Liver (tissue), 9 donors: Measurements from ENCODE around the gene PLS3. TPM values are rescaled to one million over a fixed set of nuclear protein-coding genes. Genes with fewer than 3 reads are reported as not detected.

Experiments used
- DNase-seq: peaks from one replicate; pipeline ENCODE4 v3.0.0-alpha.2; 2017; ENCODE audit warnings: low spot score
- H3K27ac ChIP-seq, 2 donors: one replicate each; pipeline ENCODE4 v1.7.0; 2013; ENCODE audit warnings: inconsistent platforms in 2 of 2, low read length in 2 of 2, control low read depth in 1 of 2, low read depth in 1 of 2, mild to moderate bottlenecking in 1 of 2
- H3K27me3 ChIP-seq, 4 donors: one replicate each; pipeline versions ENCODE4 v1.6.1 to v1.7.0; 2013; ENCODE audit warnings: low read length in 3 of 4, inconsistent platforms in 1 of 4, mild to moderate bottlenecking in 1 of 4, moderate library complexity in 1 of 4; ENCODE audit not compliant: control insufficient read depth in 4 of 4, insufficient read depth in 4 of 4
- H3K36me3 ChIP-seq, 4 donors: one replicate each; pipeline versions ENCODE4 v1.6.1 to v1.7.0; 2013; ENCODE audit warnings: low read length in 3 of 4, mild to moderate bottlenecking in 3 of 4, low read depth in 1 of 4, moderate library complexity in 1 of 4; ENCODE audit not compliant: control insufficient read depth in 4 of 4, insufficient read depth in 3 of 4
- H3K4me1 ChIP-seq, 4 donors: one replicate each; pipeline versions ENCODE4 v1.6.1 to v1.7.0; 2013; ENCODE audit warnings: low read length in 3 of 4, mild to moderate bottlenecking in 3 of 4, moderate library complexity in 1 of 4; ENCODE audit not compliant: control insufficient read depth in 4 of 4, insufficient read depth in 4 of 4
- H3K4me3 ChIP-seq, 3 donors: one replicate each; pipeline versions ENCODE4 v1.6.1 to v1.7.0; 2013; ENCODE audit warnings: low read length in 3 of 3, control low read depth in 1 of 3, low read depth in 1 of 3, mild to moderate bottlenecking in 1 of 3
- H3K9ac ChIP-seq, 2 donors: one replicate each; pipeline ENCODE4 v1.7.0; 2013; ENCODE audit warnings: low read length in 2 of 2, mild to moderate bottlenecking in 2 of 2, moderate library complexity in 2 of 2, control low read depth in 1 of 2, low read depth in 1 of 2
- H3K9me3 ChIP-seq, 4 donors: one replicate each; pipeline versions ENCODE4 v1.6.1 to v1.7.0; 2013; ENCODE audit warnings: low read length in 3 of 4; ENCODE audit not compliant: control insufficient read depth in 4 of 4
- ATF3 ChIP-seq: IDR thresholded peaks from 2 replicates; pipeline ENCODE4 v1.6.1; 2016; ENCODE audit warnings: antibody characterized with exemption
- CTCF ChIP-seq: fragments of 150-350 bp; IDR thresholded peaks from 2 replicates; pipeline ENCODE4 v1.5.1; 2017; ENCODE audit warnings: improper control_type of control experiment, low read depth, low read length; ENCODE audit not compliant: missing input control
- EGR1 ChIP-seq, 2 donors: IDR thresholded peaks; 2 replicates each; pipeline ENCODE4 v1.6.1; 2016 to 2018; ENCODE audit warnings: antibody characterized with exemption in 2 of 2, low read depth in 2 of 2
- FOXA1 ChIP-seq: IDR thresholded peaks from 2 replicates; pipeline ENCODE4 v1.6.1; 2016; ENCODE audit warnings: antibody characterized with exemption
- FOXA2 ChIP-seq: IDR thresholded peaks from 2 replicates; pipeline ENCODE4 v1.6.1; 2016; ENCODE audit warnings: antibody characterized with exemption
- GABPA ChIP-seq, 2 donors: IDR thresholded peaks in 1 of 2; conservative IDR thresholded peaks in 1 of 2; 2 replicates each; pipeline ENCODE4 v1.6.1; 2016; ENCODE audit warnings: antibody characterized with exemption in 2 of 2, mild to moderate bottlenecking in 1 of 2, moderate library complexity in 1 of 2
- HNF4A ChIP-seq, 2 donors: conservative IDR thresholded peaks; 2 replicates each; pipeline ENCODE4 v1.6.1; 2016; ENCODE audit warnings: antibody characterized with exemption in 2 of 2, mild to moderate bottlenecking in 2 of 2
- HNF4G ChIP-seq: IDR thresholded peaks from 2 replicates; pipeline ENCODE4 v1.6.1; 2016; ENCODE audit warnings: antibody characterized with exemption
- MAX ChIP-seq: IDR thresholded peaks from 2 replicates; pipeline ENCODE4 v1.6.1; 2016; ENCODE audit warnings: antibody characterized with exemption
- NR2F2 ChIP-seq: IDR thresholded peaks from 2 replicates; pipeline ENCODE4 v1.6.1; 2016; ENCODE audit warnings: antibody characterized with exemption
- RAD21 ChIP-seq, 2 donors: IDR thresholded peaks; 2 replicates each; pipeline ENCODE4 v1.6.1; 2016; ENCODE audit warnings: antibody characterized with exemption in 2 of 2, mild to moderate bottlenecking in 2 of 2
- REST ChIP-seq: IDR thresholded peaks from 2 replicates; pipeline ENCODE4 v1.6.1; 2016; ENCODE audit warnings: antibody characterized with exemption, mild to moderate bottlenecking
- RXRA ChIP-seq, 2 donors: IDR thresholded peaks; 2 replicates each; pipeline ENCODE4 v1.6.1; 2017 to 2018; ENCODE audit warnings: antibody characterized with exemption in 2 of 2, mild to moderate bottlenecking in 1 of 2
- SP1 ChIP-seq: IDR thresholded peaks from 2 replicates; pipeline ENCODE4 v1.6.1; 2018; ENCODE audit warnings: antibody characterized with exemption, mild to moderate bottlenecking
- TAF1 ChIP-seq: conservative IDR thresholded peaks from 2 replicates; pipeline ENCODE4 v1.6.1; 2016; ENCODE audit warnings: antibody characterized with exemption, mild to moderate bottlenecking
- YY1 ChIP-seq: IDR thresholded peaks from 2 replicates; pipeline ENCODE4 v1.6.1; 2016; ENCODE audit warnings: antibody characterized with exemption, mild to moderate bottlenecking
- WGBS: extraction: QIAGEN DNeasy Blood & Tissue Kit; methylation state at CpG from one replicate; pipeline ENCODE4 v1.1.7; 2013; 5-methylcytosine and 5-hydroxymethylcytosine counted together
- polyA plus RNA-seq, 2 donors: library from polyadenylated mRNA; stranded (reverse) in 1 of 2; unstranded in 1 of 2; fragments of 200-250 nt in 1 of 2; fragments of >200 nt in 1 of 2; fragmentation: Nextera tagmentation in 1 of 2; extraction: Ambion mirVana in 1 of 2; gene quantifications; one replicate each; pipeline versions ENCODE4 v1.2.1 to v1.2.3, GENCODE V29; 2013 to 2015
- total RNA-seq, 2 donors: library from RNA; depleted of rRNA; stranded (reverse); fragments of >200 nt; gene quantifications; one replicate each; pipeline ENCODE4 v1.2.3, GENCODE V29; 2014
- TF ChIP-seq, protein P1 (sequence below): IDR thresholded peaks from 2 replicates; pipeline ENCODE4 v1.6.1; 2016; ENCODE audit warnings: antibody characterized with exemption
- donor health status: healthy.
- donor health status: healthy.
- donor health status: healthy.
- donor health status: healthy.
- donor health status: healthy.

The PLS3 gene
- total and polyA plus RNA-seq, 4 donors: 56.3 to 119 (median 71.6) TPM

DNA sequence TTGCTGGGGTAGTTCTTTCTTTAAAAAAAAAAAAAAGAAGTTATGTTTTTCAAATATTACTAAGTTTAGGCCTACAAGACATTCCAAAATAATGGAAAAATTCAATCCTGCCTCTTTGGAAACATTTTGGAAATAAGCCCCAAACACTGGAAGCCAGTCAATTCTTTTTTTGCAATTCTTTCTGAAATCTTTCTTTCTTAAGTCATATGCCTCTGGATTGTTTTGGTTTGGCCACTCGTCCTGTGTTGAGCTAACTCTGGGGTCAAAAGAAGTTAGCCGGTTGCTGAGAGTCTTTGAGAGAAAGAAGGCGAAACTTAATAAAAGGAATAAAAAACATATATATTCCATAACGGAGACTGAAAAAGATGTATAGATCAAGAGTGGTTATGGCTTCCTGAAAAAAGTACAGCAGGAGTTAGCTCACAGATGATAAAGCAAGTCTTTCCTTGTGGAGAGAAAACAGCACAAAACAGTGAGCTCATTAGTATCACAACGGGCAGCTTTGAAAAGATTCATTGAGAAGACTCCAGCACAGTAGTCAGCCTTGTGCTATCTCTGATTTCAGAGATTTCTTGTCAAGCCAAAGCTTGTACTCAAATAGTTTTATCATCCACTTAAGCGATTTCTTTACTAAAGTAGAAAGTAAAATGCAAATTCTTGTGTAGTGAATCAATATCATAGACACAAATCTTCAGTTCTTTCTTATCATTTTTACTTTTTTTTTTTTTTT, 64.8 kb downstream of the PLS3 start:
- WGBS: 84% methylated on average over 6 of the region's 6 CpGs
- Histone ChIP-seq H3K4me1 (no peaks in the 10 kb centered on the region), H3K27ac (no peak overlapping the region), H3K36me3 (peaks cover 0 to 5% (median 4%) of the 10 kb centered on the region in 4 donors), H3K4me3 (no peak overlapping the region), H3K27me3 (no peaks in the 10 kb centered on the region), H3K9ac (no peak overlapping the region), H3K9me3 (no peaks in the 10 kb centered on the region)
- no peak for DNase-seq
- TF ChIP-seq ATF3 (no peak), FOXA2 (no peak), NR2F2 (no peak), REST (no peak), YY1 (no peak), CTCF (no peak), RXRA (IDR thresholded peaks at IDR 0.05) (no peak)
- TF ChIP-seq, protein P1, sequence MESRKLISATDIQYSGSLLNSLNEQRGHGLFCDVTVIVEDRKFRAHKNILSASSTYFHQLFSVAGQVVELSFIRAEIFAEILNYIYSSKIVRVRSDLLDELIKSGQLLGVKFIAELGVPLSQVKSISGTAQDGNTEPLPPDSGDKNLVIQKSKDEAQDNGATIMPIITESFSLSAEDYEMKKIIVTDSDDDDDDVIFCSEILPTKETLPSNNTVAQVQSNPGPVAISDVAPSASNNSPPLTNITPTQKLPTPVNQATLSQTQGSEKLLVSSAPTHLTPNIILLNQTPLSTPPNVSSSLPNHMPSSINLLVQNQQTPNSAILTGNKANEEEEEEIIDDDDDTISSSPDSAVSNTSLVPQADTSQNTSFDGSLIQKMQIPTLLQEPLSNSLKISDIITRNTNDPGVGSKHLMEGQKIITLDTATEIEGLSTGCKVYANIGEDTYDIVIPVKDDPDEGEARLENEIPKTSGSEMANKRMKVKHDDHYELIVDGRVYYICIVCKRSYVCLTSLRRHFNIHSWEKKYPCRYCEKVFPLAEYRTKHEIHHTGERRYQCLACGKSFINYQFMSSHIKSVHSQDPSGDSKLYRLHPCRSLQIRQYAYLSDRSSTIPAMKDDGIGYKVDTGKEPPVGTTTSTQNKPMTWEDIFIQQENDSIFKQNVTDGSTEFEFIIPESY: no peak

GRCh38 chrX:115630204-115630603, 69.2 kb downstream of the PLS3 start:
- no peaks in the 10 kb centered on the region for H3K9me3 ChIP-seq
- WGBS: 50% methylated on average over 2 of the region's 2 CpGs
- TF ChIP-seq, protein P1: no peak
- TF ChIP-seq SP1 (no peak), TAF1 (no peak), HNF4G (no peak), RXRA (IDR thresholded peaks at IDR 0.05) (no peak), FOXA1 (no peak), NR2F2 (no peak), RAD21 (IDR thresholded peaks at IDR 0.05) (no peak), ATF3 (no peak), CTCF (no peak), FOXA2 (no peak), MAX (no peak), EGR1 (IDR thresholded peaks at IDR 0.05; ENCODE audit: low read depth in 2 of 2) (no peak), YY1 (no peak), HNF4A (conservative IDR thresholded peaks at IDR 0.05) (no peak), GABPA (IDR thresholded peaks at IDR 0.05 in 1 of 2, conservative IDR thresholded peaks at IDR 0.05 in 1 of 2) (no peak)
- no peak for DNase-seq
- no peak overlapping the region for H3K4me3 ChIP-seq
- H3K27ac ChIP-seq: no peak overlapping the region
- peaks cover 0 to 13% (median 7%) of the 10 kb centered on the region in 4 donors for H3K36me3 ChIP-seq
- no peaks in the 10 kb centered on the region for H3K4me1 ChIP-seq
- H3K9ac ChIP-seq: no peak overlapping the region
- no peaks in the 10 kb centered on the region for H3K27me3 ChIP-seq
